Gastroesophageal sphincter (tissue), 4 donors: Measurements from ENCODE around the gene LTBP1. TPM values are rescaled to one million over a fixed set of nuclear protein-coding genes. Genes with fewer than 3 reads are reported as not detected.

Experiments
- ATAC-seq: fragments of 150-250 bp; one replicate; pipeline ENCODE4 v1.9.1; 2016; ENCODE audit warnings: mild to moderate bottlenecking, moderate library complexity
- H3K27ac ChIP-seq, 4 donors: fragments of 200-600 bp; sonication (generic) in 3 of 4; 1 replicate in 3 of 4; 2 replicates in 1 of 4; pipeline ENCODE4 v1.5.1; 2016 to 2019
- H3K27me3 ChIP-seq: fragments of 200-600 bp; sonication (generic); one replicate; pipeline ENCODE4 v1.5.1; 2019
- H3K36me3 ChIP-seq, 2 donors: fragments of 200-600 bp; sonication (generic); one replicate each; pipeline ENCODE4 v1.5.1; 2019; ENCODE audit warnings: control low read depth in 1 of 2
- H3K4me1 ChIP-seq, 3 donors: fragments of 200-600 bp; sonication (generic); 1 replicate in 2 of 3; 2 replicates in 1 of 3; pipeline ENCODE4 v1.5.1; 2016 to 2019; ENCODE audit warnings: control low read depth in 2 of 3
- H3K4me3 ChIP-seq, 2 donors: fragments of 200-600 bp; sonication (generic); one replicate each; pipeline ENCODE4 v1.5.1; 2019; ENCODE audit warnings: mild to moderate bottlenecking in 1 of 2, moderate library complexity in 1 of 2
- H3K9me3 ChIP-seq, 3 donors: fragments of 200-600 bp; sonication (generic); one replicate each; pipeline ENCODE4 v1.5.1; 2017 to 2019; ENCODE audit warnings: control low read depth in 2 of 3
- EP300 ChIP-seq: sonication (generic); formaldehyde crosslinking; IDR thresholded peaks from one replicate; pipeline ENCODE4 v1.6.1; 2017; ENCODE audit warnings: antibody characterized with exemption, mild to moderate bottlenecking
- POLR2A ChIP-seq, 2 donors: fragments of 450-650 bp; IDR thresholded peaks; one replicate each; pipeline ENCODE4 v1.6.1; 2017; ENCODE audit warnings: antibody characterized with exemption in 2 of 2, mild to moderate bottlenecking in 2 of 2, moderate library complexity in 1 of 2
- POLR2AphosphoS5 ChIP-seq: sonication (generic); formaldehyde crosslinking; IDR thresholded peaks from one replicate; pipeline ENCODE4 v1.6.1; 2017; ENCODE audit warnings: antibody characterized with exemption
- WGBS, 2 donors: methylation state at CpG; one replicate each; pipeline ENCODE4 v1.1.5; 2018; ENCODE audit warnings: low coverage in 1 of 2; 5-methylcytosine and 5-hydroxymethylcytosine counted together
- total RNA-seq, 4 donors: library from RNA; depleted of rRNA; stranded (reverse); fragments of >200 nt; gene quantifications; one replicate each; pipeline ENCODE4 v1.1.0, GENCODE V29; 2016
- TF ChIP-seq, protein P1 (sequence below), 4 experiments: fragments of 200-600 bp in 2 of 4; fragments of 450-650 bp in 2 of 4; sonication (generic) in 1 of 4; IDR thresholded peaks; one replicate each; pipeline ENCODE4 v1.5.1; 2017 to 2019; ENCODE audit warnings: antibody characterized with exemption in 4 of 4, mild to moderate bottlenecking in 2 of 4, moderate library complexity in 2 of 4

LTBP1 gene
- total RNA-seq, 4 donors from 2014 or later, result 238 to 493 (median 378) TPM

DNA sequence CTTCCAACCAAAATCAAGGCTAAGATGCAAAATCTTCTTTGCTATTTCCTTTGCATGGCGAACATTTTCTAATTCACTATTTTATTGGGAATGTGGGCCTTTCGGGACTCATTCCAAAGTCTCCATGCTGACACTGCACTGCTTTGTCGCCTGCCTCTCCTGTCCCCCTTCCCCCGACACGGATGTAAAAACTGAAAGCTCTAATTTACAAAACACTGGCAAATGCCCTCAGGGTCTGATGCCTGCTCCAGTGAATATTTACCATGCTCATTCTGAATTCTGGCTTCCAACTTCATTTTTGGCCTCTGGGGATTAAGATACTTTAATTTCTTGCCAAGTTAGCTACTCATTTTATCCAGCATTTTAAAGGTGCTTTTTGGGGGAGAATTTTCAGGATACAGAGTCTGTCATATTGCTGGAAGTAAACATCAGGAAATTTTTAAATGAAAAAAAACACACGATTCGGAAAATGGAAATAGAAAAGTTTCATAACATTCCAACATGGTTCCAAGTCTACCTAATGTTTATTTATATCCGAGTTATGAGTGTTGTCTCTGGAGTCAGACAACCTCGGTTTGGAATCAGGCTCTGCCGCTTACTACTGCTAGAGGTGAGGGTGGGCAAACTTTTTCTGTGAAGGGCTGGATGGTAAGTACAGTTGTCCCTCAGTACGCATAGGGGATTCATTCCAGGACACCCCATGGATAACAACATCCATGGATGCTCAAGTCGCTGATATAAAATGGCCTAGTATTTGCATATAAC lies 14.6 kb upstream of the LTBP1 start:
- Histone ChIP-seq H3K9me3 (no peaks in the 10 kb centered on the region), H3K27me3 (peaks cover 17% of the 10 kb centered on the region), H3K36me3 (no peaks in the 10 kb centered on the region), H3K4me1 (no peaks in the 10 kb centered on the region), H3K4me3 (no peak overlapping the region), H3K27ac (no peak overlapping the region)
- WGBS, 2 donors, result 67 to 80% methylated on average over 11 to 12 of the region's 12 CpGs
- no peak for ATAC-seq
- TF ChIP-seq EP300 (no peak), POLR2A (IDR thresholded peaks at IDR 0.05) (no peak), POLR2AphosphoS5 (no peak)
- TF ChIP-seq, protein P1, sequence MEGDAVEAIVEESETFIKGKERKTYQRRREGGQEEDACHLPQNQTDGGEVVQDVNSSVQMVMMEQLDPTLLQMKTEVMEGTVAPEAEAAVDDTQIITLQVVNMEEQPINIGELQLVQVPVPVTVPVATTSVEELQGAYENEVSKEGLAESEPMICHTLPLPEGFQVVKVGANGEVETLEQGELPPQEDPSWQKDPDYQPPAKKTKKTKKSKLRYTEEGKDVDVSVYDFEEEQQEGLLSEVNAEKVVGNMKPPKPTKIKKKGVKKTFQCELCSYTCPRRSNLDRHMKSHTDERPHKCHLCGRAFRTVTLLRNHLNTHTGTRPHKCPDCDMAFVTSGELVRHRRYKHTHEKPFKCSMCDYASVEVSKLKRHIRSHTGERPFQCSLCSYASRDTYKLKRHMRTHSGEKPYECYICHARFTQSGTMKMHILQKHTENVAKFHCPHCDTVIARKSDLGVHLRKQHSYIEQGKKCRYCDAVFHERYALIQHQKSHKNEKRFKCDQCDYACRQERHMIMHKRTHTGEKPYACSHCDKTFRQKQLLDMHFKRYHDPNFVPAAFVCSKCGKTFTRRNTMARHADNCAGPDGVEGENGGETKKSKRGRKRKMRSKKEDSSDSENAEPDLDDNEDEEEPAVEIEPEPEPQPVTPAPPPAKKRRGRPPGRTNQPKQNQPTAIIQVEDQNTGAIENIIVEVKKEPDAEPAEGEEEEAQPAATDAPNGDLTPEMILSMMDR (IDR thresholded peaks at IDR 0.05), result no peak

GRCh38 chr2:32932825-32933755 lies 13.7 kb upstream of the LTBP1 start:
- TF ChIP-seq EP300 (no peak), POLR2AphosphoS5 (no peak), POLR2A (IDR thresholded peaks at IDR 0.05) (no peak)
- TF ChIP-seq, protein P1 (IDR thresholded peaks at IDR 0.05), result no peak
- WGBS, 2 donors, result 76 to 89% methylated on average over 10 to 11 of the region's 11 CpGs

DNA sequence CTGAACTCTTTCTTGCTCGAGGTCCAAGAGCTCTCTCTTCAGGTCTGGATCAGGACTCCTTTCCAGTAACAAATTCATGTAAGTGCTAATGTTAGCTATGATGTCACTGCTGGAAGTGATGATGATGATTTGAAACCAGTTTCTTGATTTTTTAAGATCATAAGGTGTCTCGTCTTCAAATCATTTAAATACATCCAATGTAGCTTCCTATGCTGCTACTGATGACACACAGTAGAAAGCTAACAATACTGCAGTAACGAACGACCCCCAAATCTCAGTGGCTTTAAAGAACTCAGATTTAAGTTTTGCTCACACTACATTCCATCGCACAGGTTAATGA lies 13.0 kb upstream of the LTBP1 start:
- Histone ChIP-seq H3K9me3 (no peaks in the 10 kb centered on the region), H3K4me1 (no peaks in the 10 kb centered on the region), H3K36me3 (no peaks in the 10 kb centered on the region), H3K27ac (no peak overlapping the region), H3K4me3 (no peak overlapping the region), H3K27me3 (peaks cover 24% of the 10 kb centered on the region)
- WGBS, 2 donors, result 78 to 85% methylated on average over 3 to 4 of the region's 5 CpGs
- TF ChIP-seq, protein P1 (IDR thresholded peaks at IDR 0.05), result no peak
- TF ChIP-seq POLR2AphosphoS5, result no peak
- TF ChIP-seq EP300, result no peak
- no peak for TF ChIP-seq POLR2A (IDR thresholded peaks at IDR 0.05)
- no peak for ATAC-seq

More at GRCh38 chr2:32932825-32933755, 13.7 kb upstream of the LTBP1 start:
- H3K4me3 ChIP-seq, result no peak overlapping the region
- H3K27ac ChIP-seq, result no peak overlapping the region
- H3K9me3 ChIP-seq, result no peaks in the 10 kb centered on the region
- ATAC-seq, result no peak
- no peaks in the 10 kb centered on the region for H3K36me3 ChIP-seq
- peaks cover 24% of the 10 kb centered on the region for H3K27me3 ChIP-seq
- H3K4me1 ChIP-seq, result no peaks in the 10 kb centered on the region

DNA sequence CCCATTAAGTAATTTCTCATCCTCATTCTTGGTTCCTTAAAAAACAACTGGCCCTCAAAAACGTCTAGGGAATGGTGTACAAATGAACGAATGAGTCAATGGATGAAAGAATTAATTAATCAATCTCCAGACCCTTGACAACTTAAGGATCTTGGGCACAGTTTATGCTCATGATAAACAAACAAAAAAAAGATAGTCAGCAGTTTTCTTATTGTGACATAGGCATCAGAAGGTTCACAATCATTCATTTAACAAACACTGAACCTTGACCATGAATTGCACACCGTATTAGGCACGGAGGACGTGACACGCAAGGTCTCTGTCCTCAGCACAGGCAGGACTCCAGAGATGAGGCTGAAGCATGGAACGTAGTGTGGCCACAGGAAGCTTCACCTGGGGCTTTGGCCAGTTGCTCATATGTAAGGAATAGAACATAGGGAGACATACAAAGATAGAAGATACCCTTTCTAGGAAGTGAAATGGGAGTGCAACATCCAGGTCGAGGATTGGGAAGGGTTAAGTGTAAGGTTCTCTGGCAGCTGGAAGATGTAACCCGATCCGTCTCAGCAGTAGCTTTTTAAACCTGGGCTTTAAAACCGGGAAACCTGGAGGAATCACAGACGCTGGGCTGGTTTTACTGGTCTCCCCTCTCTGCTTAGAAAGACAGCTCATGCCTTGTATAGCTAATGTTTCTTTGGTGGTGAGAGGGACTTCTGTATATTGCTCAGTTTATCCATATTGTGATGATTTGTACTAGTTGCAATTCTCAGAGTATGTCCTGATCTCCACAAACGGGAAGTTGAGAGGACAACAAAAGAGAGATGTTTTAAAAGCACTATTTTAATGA lies 8.9 kb upstream of the LTBP1 start:
- peaks cover 24% of the 10 kb centered on the region for H3K27me3 ChIP-seq
- H3K4me1 ChIP-seq, result no peaks in the 10 kb centered on the region
- H3K4me3 ChIP-seq, result no peak overlapping the region
- WGBS, 2 donors, result 48 to 50% methylated on average over 8 to 13 of the region's 13 CpGs
- H3K9me3 ChIP-seq, result no peaks in the 10 kb centered on the region
- H3K36me3 ChIP-seq, result no peaks in the 10 kb centered on the region
- TF ChIP-seq POLR2A (IDR thresholded peaks at IDR 0.05), result no peak
- no peak for TF ChIP-seq POLR2AphosphoS5
- TF ChIP-seq, protein P1 (IDR thresholded peaks at IDR 0.05), result no peak
- TF ChIP-seq EP300, result no peak
- ATAC-seq, result no peak
- H3K27ac ChIP-seq, result no peak overlapping the region
